ENCODE results near the gene EDRF1.

DNA sequence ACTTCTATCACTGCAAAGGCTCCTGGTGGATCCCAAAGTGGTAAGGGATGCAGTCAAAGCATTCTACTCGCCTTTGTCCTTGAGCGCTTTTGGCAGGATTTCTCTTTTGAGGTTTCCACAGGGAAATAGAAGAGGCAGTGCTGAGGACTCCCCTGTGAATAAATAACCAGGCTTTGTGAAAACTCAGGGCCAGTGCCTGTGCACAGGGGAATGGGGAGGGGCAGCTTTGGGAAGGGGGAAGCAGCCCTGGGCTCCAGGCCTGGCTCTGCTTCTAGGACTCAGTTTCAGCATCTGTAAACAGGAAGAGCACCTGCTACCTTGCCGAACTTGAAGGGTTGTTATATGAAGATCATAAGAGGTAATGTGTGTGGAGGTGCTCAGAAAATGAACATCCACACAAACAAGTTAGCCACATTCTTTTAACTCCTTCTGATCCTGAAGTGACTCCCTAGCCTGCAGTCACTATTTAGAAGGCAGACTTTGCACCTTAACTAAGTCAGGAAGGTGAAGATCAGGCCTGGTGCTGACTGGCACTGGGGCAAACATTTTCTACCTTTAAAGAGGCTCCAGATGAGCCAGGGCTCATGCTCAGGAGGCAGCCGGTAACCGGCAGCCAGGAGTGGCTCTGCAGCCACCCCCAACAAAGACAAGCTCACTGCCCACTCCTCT lies 78.6 kb downstream of the EDRF1 start:
- TF ChIP-seq, protein P1, sequence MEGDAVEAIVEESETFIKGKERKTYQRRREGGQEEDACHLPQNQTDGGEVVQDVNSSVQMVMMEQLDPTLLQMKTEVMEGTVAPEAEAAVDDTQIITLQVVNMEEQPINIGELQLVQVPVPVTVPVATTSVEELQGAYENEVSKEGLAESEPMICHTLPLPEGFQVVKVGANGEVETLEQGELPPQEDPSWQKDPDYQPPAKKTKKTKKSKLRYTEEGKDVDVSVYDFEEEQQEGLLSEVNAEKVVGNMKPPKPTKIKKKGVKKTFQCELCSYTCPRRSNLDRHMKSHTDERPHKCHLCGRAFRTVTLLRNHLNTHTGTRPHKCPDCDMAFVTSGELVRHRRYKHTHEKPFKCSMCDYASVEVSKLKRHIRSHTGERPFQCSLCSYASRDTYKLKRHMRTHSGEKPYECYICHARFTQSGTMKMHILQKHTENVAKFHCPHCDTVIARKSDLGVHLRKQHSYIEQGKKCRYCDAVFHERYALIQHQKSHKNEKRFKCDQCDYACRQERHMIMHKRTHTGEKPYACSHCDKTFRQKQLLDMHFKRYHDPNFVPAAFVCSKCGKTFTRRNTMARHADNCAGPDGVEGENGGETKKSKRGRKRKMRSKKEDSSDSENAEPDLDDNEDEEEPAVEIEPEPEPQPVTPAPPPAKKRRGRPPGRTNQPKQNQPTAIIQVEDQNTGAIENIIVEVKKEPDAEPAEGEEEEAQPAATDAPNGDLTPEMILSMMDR (conservative IDR thresholded peaks at IDR 0.05 in 1 of 2, IDR thresholded peaks at IDR 0.05 in 1 of 2; ENCODE audit: extremely low read depth in 1 of 2, insufficient read depth in 1 of 2, low read depth in 1 of 2, low read length in 2 of 2), result no peak
- no peak for TF ChIP-seq EZH2 (IDR thresholded peaks at IDR 0.05; ENCODE audit: borderline replicate concordance, low read length)
